ENCODE results near the gene YWHAG. TPM values are rescaled to one million over a fixed set of nuclear protein-coding genes. Genes with fewer than 3 reads are reported as not detected.

The YWHAG gene
- total and polyA plus RNA-seq, 9 of the 15 experiments (the other 6 are each of a cell fraction or from before 2014, with no cell fraction given): 30.4 to 246 (median 94.5) TPM

GRCh38 chr7:76302347-76303201 lies 56.2 kb downstream of the YWHAG start, which contains the start of gene HSPB1:
Gene HSPB1 (plus strand): TSS chr7:76302673. CDS start chr7:76302713, 40 bp downstream.
- H3K4me1 ChIP-seq (replicated peaks in 1 of 2; ENCODE audit: control insufficient read depth in 2 of 2, insufficient read depth in 2 of 2, low read length in 2 of 2): peaks cover 17 to 56% of the 10 kb centered on the region in 2 experiments
- FAIRE-seq (peak; percentile 80), ATAC-seq (peak; percentile 84), DNase-seq (ENCODE audit: extremely low read depth in 1 of 4, low spot score in 3 of 4) (peak; percentile 92 to 96 (median 92))
- in situ Hi-C loops (cut with MboI): no loop called here
- H4K20me1 ChIP-seq (replicated peaks; ENCODE audit: control insufficient read depth, insufficient read depth, low read length): no peaks in the 10 kb centered on the region
- no peaks in the 10 kb centered on the region for H3K9me1 ChIP-seq (ENCODE audit: control insufficient read depth, insufficient read depth, low read length)
- peak within 1 kb of the TSS; percentile 77 for H3K4me2 ChIP-seq (ENCODE audit: insufficient read depth, low read length)
- peaks cover 25% of the 10 kb centered on the region for H3K79me2 ChIP-seq (ENCODE audit: control insufficient read depth, insufficient read depth, low read length)
- peak within 1 kb of the TSS; percentile 81 for H3K27ac ChIP-seq (ENCODE audit: extremely low read depth, low read depth, low read length)
- H3K27me3 ChIP-seq (ENCODE audit: control insufficient read depth in 2 of 2, insufficient read depth in 2 of 2, low read length in 2 of 2): no peaks in the 10 kb centered on the region
- H3K9me3 ChIP-seq (replicated peaks; ENCODE audit: control insufficient read depth, insufficient read depth, low read depth, low read length): no peaks in the 10 kb centered on the region
- peaks cover 13% of the 10 kb centered on the region for H3K36me3 ChIP-seq (ENCODE audit: control insufficient read depth, insufficient read depth, low read length)
- ChIA-PET CTCF (ENCODE audit: low intra/inter-chr PET ratio) (interaction anchor here (1.9 kb wide), 1 partner anchor 12 kb away, joined by 9 read pairs; no protein-coding TSS in a partner anchor), POLR2A (interaction anchor here (0.6 to 2.4 kb wide), 8 partner anchors 8 to 32 kb away, joined by 3 to 12 read pairs (median 3); no protein-coding TSS in a partner anchor)
- peak within 1 kb of the TSS; percentile 99 for H2AFZ ChIP-seq (ENCODE audit: low read depth, low read length)
- under 1% methylated on average over 60 of the region's 75 CpGs for WGBS (ENCODE audit: insufficient coverage, low coverage, missing lambda C conversion rate)
- TSS peak; percentile 87 for BruUV-seq (replicated peaks)
- peak within 1 kb of the TSS; percentile 66 for H3K4me3 ChIP-seq
- peak within 1 kb of the TSS; percentile 70 to 97 for H3K9ac ChIP-seq (ENCODE audit: insufficient read depth in 1 of 2, low read depth in 2 of 2, low read length in 2 of 2)
- intact Hi-C loops (cut with micrococcal nuclease): loop anchor here (2.0 kb wide), 1 partner anchor 16 kb away; no protein-coding TSS in a partner anchor
- TF ChIP-seq NFIX (CRISPR knock-in tag; IDR thresholded peaks at IDR 0.05; ENCODE audit: low read depth) (no peak; the same call in 1 of the 2 replicates), KAT7 (CRISPR knock-in tag; IDR thresholded peaks at IDR 0.05; ENCODE audit: borderline replicate concordance) (0 out of 2 replicates have a peak, but pooled peaks have one; percentile 17), PCBP1 (IDR thresholded peaks at IDR 0.05; ENCODE audit: low read depth, low read length, poor library complexity, severe bottlenecking) (no peak), KAT2B (IDR thresholded peaks at IDR 0.05; ENCODE audit: low read depth, low read length) (no peak), DMBX1 (CRISPR knock-in tag; IDR thresholded peaks at IDR 0.05; ENCODE audit: borderline replicate concordance) (0 out of 2 replicates have a peak, but pooled peaks have one; percentile 37), SMARCE1 (IDR thresholded peaks at IDR 0.05) (0 out of 2 replicates have a peak, but pooled peaks have one; percentile 14), GABPB2 (CRISPR knock-in tag; conservative IDR thresholded peaks at IDR 0.05) (no peak), NCOA1 (IDR thresholded peaks at IDR 0.05; ENCODE audit: low read depth) (0 out of 2 replicates have a peak, but pooled peaks have one; percentile 16), TAF1 (IDR thresholded peaks at IDR 0.05; ENCODE audit: control insufficient read depth, extremely low read depth, insufficient read depth, low read length, severe bottlenecking) (peak; percentile 85), SREBF1 (IDR thresholded peaks at IDR 0.05; ENCODE audit: borderline replicate concordance, low read depth, low read length) (no peak), HMG20B (CRISPR knock-in tag; IDR thresholded peaks at IDR 0.05) (no peak), LARP7 (IDR thresholded peaks at IDR 0.05) (no peak), KDM4B (IDR thresholded peaks at IDR 0.05; ENCODE audit: borderline replicate concordance in 2 of 2, low read depth in 1 of 2) (no peak), ZNF589 (CRISPR knock-in tag; IDR thresholded peaks at IDR 0.05; ENCODE audit: low read depth) (no peak), GTF2F1 (IDR thresholded peaks at IDR 0.05; ENCODE audit: low read depth, low read length) (peak; percentile 84; the same call in 1 of the 2 replicates), ZNF174 (CRISPR knock-in tag; IDR thresholded peaks at IDR 0.05) (no peak), BRF1 (IDR thresholded peaks at IDR 0.05; ENCODE audit: borderline replicate concordance, extremely low read depth, insufficient read length) (no peak), PREB (CRISPR knock-in tag; IDR thresholded peaks at IDR 0.05) (no peak), CHD4 (IDR thresholded peaks at IDR 0.05; ENCODE audit: insufficient read depth, insufficient replicate concordance, low read depth, low read length, poor library complexity, severe bottlenecking) (peak; percentile 86), RBM15 (IDR thresholded peaks at IDR 0.05; ENCODE audit: insufficient read depth, low read length) (no peak), ASH1L (IDR thresholded peaks at IDR 0.05; ENCODE audit: borderline replicate concordance, low read depth, partially characterized antibody) (no peak)
